DND-41 (cell line): ENCODE measurements around the gene GLT8D2.

Experiments
- ATAC-seq: fragments of 200-7000 bp; cut with Tn5 transposase; 3 replicates; pipeline ENCODE4 v1.9.1; 2021; ENCODE audit warnings: low read depth; ENCODE audit not compliant: insufficient read depth
- DNase-seq: peaks from one replicate; pipeline ENCODE4 v3.0.0-alpha.2; 2020
- H2AFZ ChIP-seq: 2 replicates; pipeline ENCODE4 v1.6.0; 2012; ENCODE audit warnings: low read depth, low read length
- H3K27ac ChIP-seq: 2 replicates; pipeline ENCODE4 v1.5.1; 2012; ENCODE audit warnings: low read length, inconsistent platforms
- H3K27me3 ChIP-seq: fragments of 200-600 bp; sonication (generic); 2 replicates; pipeline ENCODE4 v1.6.0; 2012; ENCODE audit warnings: low read length, mild to moderate bottlenecking, inconsistent platforms; ENCODE audit not compliant: insufficient read depth, poor library complexity
- H3K36me3 ChIP-seq: 2 replicates; pipeline ENCODE4 v1.5.1; 2012; ENCODE audit warnings: low read length, inconsistent platforms; ENCODE audit not compliant: insufficient read depth
- H3K4me1 ChIP-seq: 2 replicates; pipeline ENCODE4 v1.5.1; 2012; ENCODE audit warnings: mild to moderate bottlenecking, low read length; ENCODE audit not compliant: insufficient read depth
- H3K4me2 ChIP-seq: 2 replicates; pipeline ENCODE4 v1.6.0; 2012; ENCODE audit warnings: mild to moderate bottlenecking, moderate library complexity, low read length, inconsistent platforms; ENCODE audit not compliant: insufficient read depth
- H3K4me3 ChIP-seq, 2 experiments: fragments of 200-600 bp in 1 of 2; shearing (Covaris generic) in 1 of 2; 2 replicates each; pipeline ENCODE4 v1.5.1; 2012 to 2016; ENCODE audit warnings: inconsistent platforms in 2 of 2, low read length in 2 of 2, mild to moderate bottlenecking in 2 of 2, low read depth in 1 of 2, moderate library complexity in 1 of 2
- H3K79me2 ChIP-seq: 2 replicates; pipeline ENCODE4 v1.6.0; 2012; ENCODE audit warnings: low read length, inconsistent platforms; ENCODE audit not compliant: insufficient read depth
- H3K9ac ChIP-seq: 2 replicates; pipeline ENCODE4 v1.6.0; 2012; ENCODE audit warnings: low read depth, mild to moderate bottlenecking, inconsistent platforms, low read length, moderate library complexity
- H3K9me3 ChIP-seq: 2 replicates; pipeline ENCODE4 v1.5.1; 2012; ENCODE audit warnings: low read length, moderate library complexity, mild to moderate bottlenecking, inconsistent platforms; ENCODE audit not compliant: insufficient read depth, severe bottlenecking
- H4K20me1 ChIP-seq: 2 replicates; pipeline ENCODE4 v1.6.0; 2012; ENCODE audit warnings: low read length; ENCODE audit not compliant: insufficient read depth
- CTCF ChIP-seq: IDR thresholded peaks from 2 replicates; pipeline ENCODE4 v1.5.1; 2012; ENCODE audit warnings: borderline replicate concordance, low read length, moderate library complexity, mild to moderate bottlenecking; ENCODE audit not compliant: poor library complexity, severe bottlenecking; ENCODE audit errors: extremely low read depth
- EZH2 ChIP-seq: IDR thresholded peaks from 3 replicates; pipeline ENCODE4 v1.6.1; 2012; ENCODE audit warnings: borderline replicate concordance, low read depth, mild to moderate bottlenecking, moderate library complexity, low read length, inconsistent platforms; ENCODE audit not compliant: severe bottlenecking

The GLT8D2 gene

GRCh38 chr12:104011253-104011652 lies 38.7 kb downstream of the GLT8D2 start:
- no peak overlapping the region for H3K4me3 ChIP-seq
- ATAC-seq: no peak
- H4K20me1 ChIP-seq: no peaks in the 10 kb centered on the region
- H3K27ac ChIP-seq: no peak overlapping the region
- no peaks in the 10 kb centered on the region for H3K36me3 ChIP-seq
- H3K4me1 ChIP-seq: no peaks in the 10 kb centered on the region
- H3K4me2 ChIP-seq: no peak overlapping the region
- H3K27me3 ChIP-seq: no peaks in the 10 kb centered on the region
- H3K79me2 ChIP-seq: no peaks in the 10 kb centered on the region
- H2AFZ ChIP-seq: no peak overlapping the region
- no peak for DNase-seq
- H3K9ac ChIP-seq: no peak overlapping the region
- no peaks in the 10 kb centered on the region for H3K9me3 ChIP-seq
- TF ChIP-seq CTCF (no peak), EZH2 (no peak)

- no peaks in the 10 kb centered on the region for H3K4me1 ChIP-seq
- no peaks in the 10 kb centered on the region for H3K36me3 ChIP-seq
- no peak overlapping the region for H3K4me3 ChIP-seq
- no peak for DNase-seq
- no peaks in the 10 kb centered on the region for H3K27me3 ChIP-seq
- H2AFZ ChIP-seq: no peak overlapping the region
- ATAC-seq: no peak
- no peaks in the 10 kb centered on the region for H3K9me3 ChIP-seq
- H3K4me2 ChIP-seq: no peak overlapping the region
- no peaks in the 10 kb centered on the region for H3K79me2 ChIP-seq
- H3K27ac ChIP-seq: no peak overlapping the region
- H4K20me1 ChIP-seq: no peaks in the 10 kb centered on the region
- TF ChIP-seq EZH2 (no peak), CTCF (no peak)
- no peak overlapping the region for H3K9ac ChIP-seq
Measured at GRCh38 chr12:104010606-104011169, 39.3 kb downstream of the GLT8D2 start.

- DNase-seq: no peak
- Histone ChIP-seq H4K20me1 (no peaks in the 10 kb centered on the region), H3K36me3 (no peaks in the 10 kb centered on the region), H3K4me3 (no peak overlapping the region), H2AFZ (no peak overlapping the region), H3K9me3 (no peaks in the 10 kb centered on the region), H3K9ac (no peak overlapping the region), H3K4me2 (no peak overlapping the region), H3K79me2 (no peaks in the 10 kb centered on the region), H3K4me1 (no peaks in the 10 kb centered on the region), H3K27me3 (no peaks in the 10 kb centered on the region), H3K27ac (no peak overlapping the region)
- no peak for ATAC-seq
- TF ChIP-seq EZH2 (no peak), CTCF (no peak)
Measured at GRCh38 chr12:104010121-104010520, 39.9 kb downstream of the GLT8D2 start.

- no peaks in the 10 kb centered on the region for H3K4me1 ChIP-seq
- no peak overlapping the region for H3K4me3 ChIP-seq
- no peak overlapping the region for H3K27ac ChIP-seq
- H3K4me2 ChIP-seq: no peak overlapping the region
- peaks cover 5% of the 10 kb centered on the region for H3K27me3 ChIP-seq
- H3K9me3 ChIP-seq: no peaks in the 10 kb centered on the region
- no peak overlapping the region for H2AFZ ChIP-seq
- no peaks in the 10 kb centered on the region for H4K20me1 ChIP-seq
- ATAC-seq: no peak
- no peak for TF ChIP-seq CTCF
- H3K9ac ChIP-seq: no peak overlapping the region
- no peaks in the 10 kb centered on the region for H3K79me2 ChIP-seq
- no peak for DNase-seq
- no peaks in the 10 kb centered on the region for H3K36me3 ChIP-seq
Measured at GRCh38 chr12:104006929-104007328, 43.1 kb downstream of the GLT8D2 start.
